Neural progenitor cell (in vitro differentiated cells): ENCODE measurements around the gene PPFIBP1. TPM values are rescaled to one million over a fixed set of nuclear protein-coding genes. Genes with fewer than 3 reads are reported as not detected.
A peak's percentile ranks its signal among the peaks of the same experiment; 100 is the strongest.

Experiments
- DNase-seq: peaks from one replicate; pipeline ENCODE4 v3.0.0-alpha.2; 2016; ENCODE audit warnings: low spot score
- H2AFZ ChIP-seq: fragments of 200-600 bp; sonication (generic); replicated peaks from 2 replicates; pipeline ENCODE4 v1.6.1; 2016; ENCODE audit warnings: antibody characterized with exemption
- H3F3A ChIP-seq: fragments of 200-600 bp; sonication (generic); 2 replicates; pipeline ENCODE4 v1.6.1; 2016; ENCODE audit warnings: antibody characterized with exemption, low read depth
- H3K27ac ChIP-seq: fragments of 200-600 bp; sonication (generic); 2 replicates; pipeline ENCODE4 v1.5.1; 2016; ENCODE audit warnings: mild to moderate bottlenecking
- H3K27me3 ChIP-seq: fragments of 200-600 bp; sonication (generic); 2 replicates; pipeline ENCODE4 v1.6.1; 2016; ENCODE audit warnings: mild to moderate bottlenecking, moderate library complexity
- H3K36me3 ChIP-seq: fragments of 200-600 bp; sonication (generic); 2 replicates; pipeline ENCODE4 v1.5.1; 2016
- H3K4me1 ChIP-seq: fragments of 200-600 bp; sonication (generic); 2 replicates; pipeline ENCODE4 v1.6.1; 2016; ENCODE audit warnings: mixed run types
- H3K4me2 ChIP-seq: fragments of 200-600 bp; sonication (generic); 2 replicates; pipeline ENCODE4 v1.6.1; 2016
- H3K4me3 ChIP-seq: fragments of 200-600 bp; sonication (generic); 2 replicates; pipeline ENCODE4 v1.5.1; 2016
- H3K79me2 ChIP-seq: fragments of 200-600 bp; sonication (generic); 2 replicates; pipeline ENCODE4 v1.6.1; 2016; ENCODE audit warnings: low read depth
- H3K9ac ChIP-seq: fragments of 200-600 bp; sonication (generic); 2 replicates; pipeline ENCODE4 v1.6.1; 2016
- H3K9me3 ChIP-seq: fragments of 200-600 bp; sonication (generic); 2 replicates; pipeline ENCODE4 v1.5.1; 2016; ENCODE audit warnings: low read depth
- H4K20me1 ChIP-seq: fragments of 200-600 bp; sonication (generic); 2 replicates; pipeline ENCODE4 v1.6.1; 2016; ENCODE audit warnings: low read depth
- H3K27ac Mint-ChIP-seq: 3 replicates; pipeline ENCODE4 v1.8.0; 2021; ENCODE audit warnings: mixed read lengths
- H3K27me3 Mint-ChIP-seq: 2 replicates; pipeline ENCODE4 v1.8.0; 2022; ENCODE audit warnings: low read depth, mild to moderate bottlenecking, inconsistent platforms, moderate library complexity, mixed read lengths; ENCODE audit not compliant: insufficient read depth
- H3K36me3 Mint-ChIP-seq: 3 replicates; pipeline ENCODE4 v1.8.0; 2021; ENCODE audit warnings: mixed read lengths
- H3K4me1 Mint-ChIP-seq: 3 replicates; pipeline ENCODE4 v1.8.0; 2021; ENCODE audit warnings: mixed read lengths
- H3K4me3 Mint-ChIP-seq: 3 replicates; pipeline ENCODE4 v1.8.0; 2021; ENCODE audit warnings: mild to moderate bottlenecking, moderate library complexity, mixed read lengths
- H3K9me3 Mint-ChIP-seq: 3 replicates; pipeline ENCODE4 v1.8.0; 2020; ENCODE audit warnings: mixed read lengths
- CTCF ChIP-seq: fragments of 200-600 bp; sonication (generic); IDR thresholded peaks from 2 replicates; pipeline ENCODE4 v1.5.1; 2017; ENCODE audit warnings: antibody characterized with exemption, mild to moderate bottlenecking
- EZH2 ChIP-seq: fragments of 200-600 bp; sonication (generic); IDR thresholded peaks from 2 replicates; pipeline ENCODE4 v1.6.1; 2017; ENCODE audit warnings: antibody characterized with exemption, mild to moderate bottlenecking, moderate library complexity
- EZH2phosphoT487 ChIP-seq: fragments of 200-600 bp; sonication (generic); IDR thresholded peaks from 2 replicates; pipeline ENCODE4 v1.6.1; 2017; ENCODE audit warnings: antibody characterized with exemption
- total RNA-seq: library from RNA; depleted of rRNA; stranded (reverse); fragments of >200 nt; gene quantifications from 2 replicates; pipeline ENCODE4 v1.2.3, GENCODE V29; 2015; ENCODE audit warnings: low replicate concordance

PPFIBP1 gene
- total RNA-seq, 1 donor from 2014 or later, result 61.7 TPM

- Histone ChIP-seq H3K9me3 (peaks cover 13% of the 10 kb centered on the region), H3K36me3 (no peaks in the 10 kb centered on the region), H3K9ac (no peak overlapping the region), H4K20me1 (no peaks in the 10 kb centered on the region), H3K4me1 (no peaks in the 10 kb centered on the region), H3K27ac (no peak overlapping the region), H3K4me2 (no peak overlapping the region), H3K27me3 (no peaks in the 10 kb centered on the region), H3K4me3 (no peak overlapping the region), H2AFZ (no peak overlapping the region), H3F3A (no peaks in the 10 kb centered on the region), H3K79me2 (no peaks in the 10 kb centered on the region)
- H3K9me3 Mint-ChIP-seq, result peaks cover 16% of the 10 kb centered on the region
- no peaks in the 10 kb centered on the region for H3K36me3 Mint-ChIP-seq
- no peak overlapping the region for H3K4me3 Mint-ChIP-seq
- H3K27me3 Mint-ChIP-seq, result no peaks in the 10 kb centered on the region
- H3K4me1 Mint-ChIP-seq, result no peaks in the 10 kb centered on the region
- no peak for DNase-seq
- TF ChIP-seq EZH2 (no peak), CTCF (no peak), EZH2phosphoT487 (no peak)
- no peak overlapping the region for H3K27ac Mint-ChIP-seq
Observed at GRCh38 chr12:27478949-27479348, 45.1 kb upstream of the PPFIBP1 start.

GRCh38 chr12:27480016-27480415, 44.0 kb upstream of the PPFIBP1 start:
- H3K4me3 ChIP-seq, result no peak overlapping the region
- H3K27ac Mint-ChIP-seq, result no peak overlapping the region
- no peaks in the 10 kb centered on the region for H3F3A ChIP-seq
- peaks cover 13% of the 10 kb centered on the region for H3K9me3 ChIP-seq
- H3K36me3 Mint-ChIP-seq, result no peaks in the 10 kb centered on the region
- H3K79me2 ChIP-seq, result no peaks in the 10 kb centered on the region
- H3K36me3 ChIP-seq, result no peaks in the 10 kb centered on the region
- TF ChIP-seq EZH2, result no peak
- no peak for TF ChIP-seq CTCF
- TF ChIP-seq EZH2phosphoT487, result no peak
- no peaks in the 10 kb centered on the region for H3K4me1 ChIP-seq
- no peak overlapping the region for H2AFZ ChIP-seq
- no peaks in the 10 kb centered on the region for H4K20me1 ChIP-seq
- H3K4me2 ChIP-seq, result no peak overlapping the region
- no peaks in the 10 kb centered on the region for H3K27me3 Mint-ChIP-seq
- H3K27ac ChIP-seq, result no peak overlapping the region
- H3K9ac ChIP-seq, result no peak overlapping the region
- no peaks in the 10 kb centered on the region for H3K4me1 Mint-ChIP-seq
- H3K27me3 ChIP-seq, result no peaks in the 10 kb centered on the region
- no peak for DNase-seq
- H3K9me3 Mint-ChIP-seq, result peaks cover 16% of the 10 kb centered on the region
- no peak overlapping the region for H3K4me3 Mint-ChIP-seq

DNA sequence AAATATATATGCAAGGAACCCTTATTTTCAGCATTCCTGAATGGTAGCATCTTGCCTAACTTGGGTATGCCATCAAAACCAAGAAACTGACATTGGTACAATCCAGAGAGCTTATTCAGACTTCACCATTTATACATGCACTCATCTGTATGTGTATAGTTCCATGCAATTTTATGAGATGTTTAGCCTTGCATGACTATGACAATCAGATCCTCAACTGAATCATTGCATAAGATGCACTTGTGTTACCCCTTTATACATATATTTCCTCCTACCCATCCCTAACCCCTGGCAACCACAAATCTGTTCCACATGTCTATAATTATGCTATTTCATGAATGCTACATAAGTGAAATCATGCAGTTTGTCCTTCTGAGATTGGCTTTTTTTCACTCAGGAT, 37.0 kb upstream of the PPFIBP1 start:
- TF ChIP-seq CTCF (no peak), EZH2 (no peak), EZH2phosphoT487 (no peak)
- no peak overlapping the region for H3K4me2 ChIP-seq
- Mint-ChIP-seq H3K4me3 (no peak overlapping the region), H3K27me3 (peaks cover 4% of the 10 kb centered on the region), H3K9me3 (no peaks in the 10 kb centered on the region), H3K36me3 (no peaks in the 10 kb centered on the region), H3K4me1 (no peaks in the 10 kb centered on the region), H3K27ac (no peak overlapping the region)
- no peaks in the 10 kb centered on the region for H3F3A ChIP-seq
- H3K36me3 ChIP-seq, result no peaks in the 10 kb centered on the region
- no peak overlapping the region for H3K9ac ChIP-seq
- no peaks in the 10 kb centered on the region for H3K27me3 ChIP-seq
- no peak overlapping the region for H2AFZ ChIP-seq
- H3K4me3 ChIP-seq, result no peak overlapping the region
- H3K79me2 ChIP-seq, result no peaks in the 10 kb centered on the region
- H4K20me1 ChIP-seq, result no peaks in the 10 kb centered on the region
- no peaks in the 10 kb centered on the region for H3K4me1 ChIP-seq
- DNase-seq, result no peak
- H3K27ac ChIP-seq, result no peak overlapping the region
- no peaks in the 10 kb centered on the region for H3K9me3 ChIP-seq

DNA sequence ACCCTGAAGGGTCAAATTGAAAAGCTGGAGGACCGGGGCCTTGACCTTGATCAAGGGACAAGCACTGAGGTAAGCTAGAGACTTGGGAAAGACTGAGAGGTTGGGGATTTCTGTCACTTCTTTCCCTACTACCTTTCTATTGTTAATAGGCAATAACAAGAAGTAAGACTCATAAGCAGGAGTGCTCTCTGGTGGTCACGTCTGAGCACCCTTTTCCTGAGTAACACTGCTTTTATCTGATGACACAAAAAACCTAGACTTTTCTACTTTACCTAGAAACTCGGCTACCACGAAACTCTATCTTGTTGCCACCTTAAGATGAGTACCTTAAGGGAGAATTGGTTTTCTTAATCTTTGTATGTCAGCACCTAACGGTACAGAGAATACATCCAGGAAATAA, 35.5 kb upstream of the PPFIBP1 start:
- no peak for TF ChIP-seq CTCF
- no peak for TF ChIP-seq EZH2phosphoT487
- TF ChIP-seq EZH2, result no peak
- Mint-ChIP-seq H3K27me3 (peaks cover 4% of the 10 kb centered on the region), H3K4me1 (no peaks in the 10 kb centered on the region), H3K36me3 (no peaks in the 10 kb centered on the region), H3K4me3 (no peak overlapping the region), H3K9me3 (no peaks in the 10 kb centered on the region), H3K27ac (no peak overlapping the region)
- Histone ChIP-seq H3K9ac (no peak overlapping the region), H2AFZ (peak overlapping the region; percentile 31), H3K27me3 (no peaks in the 10 kb centered on the region), H3K4me1 (no peaks in the 10 kb centered on the region), H4K20me1 (no peaks in the 10 kb centered on the region), H3K36me3 (no peaks in the 10 kb centered on the region), H3F3A (no peaks in the 10 kb centered on the region), H3K27ac (no peak overlapping the region), H3K79me2 (no peaks in the 10 kb centered on the region), H3K9me3 (no peaks in the 10 kb centered on the region), H3K4me3 (no peak overlapping the region), H3K4me2 (no peak overlapping the region)
- DNase-seq, result no peak
